Liver (tissue), 9 donors: Measurements from ENCODE around the gene LARGE1. TPM values are rescaled to one million over a fixed set of nuclear protein-coding genes. Genes with fewer than 3 reads are reported as not detected.

Experiments used
- DNase-seq: peaks from one replicate; pipeline ENCODE4 v3.0.0-alpha.2; 2017; ENCODE audit warnings: low spot score
- H3K27ac ChIP-seq, 2 donors: one replicate each; pipeline ENCODE4 v1.7.0; 2013; ENCODE audit warnings: inconsistent platforms in 2 of 2, low read length in 2 of 2, control low read depth in 1 of 2, low read depth in 1 of 2, mild to moderate bottlenecking in 1 of 2
- H3K27me3 ChIP-seq, 4 donors: one replicate each; pipeline versions ENCODE4 v1.6.1 to v1.7.0; 2013; ENCODE audit warnings: low read length in 3 of 4, inconsistent platforms in 1 of 4, mild to moderate bottlenecking in 1 of 4, moderate library complexity in 1 of 4; ENCODE audit not compliant: control insufficient read depth in 4 of 4, insufficient read depth in 4 of 4
- H3K36me3 ChIP-seq, 4 donors: one replicate each; pipeline versions ENCODE4 v1.6.1 to v1.7.0; 2013; ENCODE audit warnings: low read length in 3 of 4, mild to moderate bottlenecking in 3 of 4, low read depth in 1 of 4, moderate library complexity in 1 of 4; ENCODE audit not compliant: control insufficient read depth in 4 of 4, insufficient read depth in 3 of 4
- H3K4me1 ChIP-seq, 4 donors: one replicate each; pipeline versions ENCODE4 v1.6.1 to v1.7.0; 2013; ENCODE audit warnings: low read length in 3 of 4, mild to moderate bottlenecking in 3 of 4, moderate library complexity in 1 of 4; ENCODE audit not compliant: control insufficient read depth in 4 of 4, insufficient read depth in 4 of 4
- H3K4me3 ChIP-seq, 3 donors: one replicate each; pipeline versions ENCODE4 v1.6.1 to v1.7.0; 2013; ENCODE audit warnings: low read length in 3 of 3, control low read depth in 1 of 3, low read depth in 1 of 3, mild to moderate bottlenecking in 1 of 3
- H3K9ac ChIP-seq, 2 donors: one replicate each; pipeline ENCODE4 v1.7.0; 2013; ENCODE audit warnings: low read length in 2 of 2, mild to moderate bottlenecking in 2 of 2, moderate library complexity in 2 of 2, control low read depth in 1 of 2, low read depth in 1 of 2
- H3K9me3 ChIP-seq, 4 donors: one replicate each; pipeline versions ENCODE4 v1.6.1 to v1.7.0; 2013; ENCODE audit warnings: low read length in 3 of 4; ENCODE audit not compliant: control insufficient read depth in 4 of 4
- ATF3 ChIP-seq: IDR thresholded peaks from 2 replicates; pipeline ENCODE4 v1.6.1; 2016; ENCODE audit warnings: antibody characterized with exemption
- FOXA1 ChIP-seq: IDR thresholded peaks from 2 replicates; pipeline ENCODE4 v1.6.1; 2016; ENCODE audit warnings: antibody characterized with exemption
- FOXA2 ChIP-seq: IDR thresholded peaks from 2 replicates; pipeline ENCODE4 v1.6.1; 2016; ENCODE audit warnings: antibody characterized with exemption
- GABPA ChIP-seq, 2 donors: IDR thresholded peaks in 1 of 2; conservative IDR thresholded peaks in 1 of 2; 2 replicates each; pipeline ENCODE4 v1.6.1; 2016; ENCODE audit warnings: antibody characterized with exemption in 2 of 2, mild to moderate bottlenecking in 1 of 2, moderate library complexity in 1 of 2
- HNF4A ChIP-seq, 2 donors: conservative IDR thresholded peaks; 2 replicates each; pipeline ENCODE4 v1.6.1; 2016; ENCODE audit warnings: antibody characterized with exemption in 2 of 2, mild to moderate bottlenecking in 2 of 2
- HNF4G ChIP-seq: IDR thresholded peaks from 2 replicates; pipeline ENCODE4 v1.6.1; 2016; ENCODE audit warnings: antibody characterized with exemption
- JUND ChIP-seq, 2 donors: IDR thresholded peaks; 2 replicates each; pipeline ENCODE4 v1.6.1; 2016; ENCODE audit warnings: antibody characterized with exemption in 2 of 2
- MAX ChIP-seq: IDR thresholded peaks from 2 replicates; pipeline ENCODE4 v1.6.1; 2016; ENCODE audit warnings: antibody characterized with exemption
- RAD21 ChIP-seq, 2 donors: IDR thresholded peaks; 2 replicates each; pipeline ENCODE4 v1.6.1; 2016; ENCODE audit warnings: antibody characterized with exemption in 2 of 2, mild to moderate bottlenecking in 2 of 2
- RXRA ChIP-seq, 2 donors: IDR thresholded peaks; 2 replicates each; pipeline ENCODE4 v1.6.1; 2017 to 2018; ENCODE audit warnings: antibody characterized with exemption in 2 of 2, mild to moderate bottlenecking in 1 of 2
- SP1 ChIP-seq: IDR thresholded peaks from 2 replicates; pipeline ENCODE4 v1.6.1; 2018; ENCODE audit warnings: antibody characterized with exemption, mild to moderate bottlenecking
- TAF1 ChIP-seq: conservative IDR thresholded peaks from 2 replicates; pipeline ENCODE4 v1.6.1; 2016; ENCODE audit warnings: antibody characterized with exemption, mild to moderate bottlenecking
- YY1 ChIP-seq: IDR thresholded peaks from 2 replicates; pipeline ENCODE4 v1.6.1; 2016; ENCODE audit warnings: antibody characterized with exemption, mild to moderate bottlenecking
- ZBTB33 ChIP-seq: IDR thresholded peaks from 2 replicates; pipeline ENCODE4 v1.6.1; 2016; ENCODE audit warnings: antibody characterized with exemption
- WGBS: extraction: QIAGEN DNeasy Blood & Tissue Kit; methylation state at CpG from one replicate; pipeline ENCODE4 v1.1.7; 2013; 5-methylcytosine and 5-hydroxymethylcytosine counted together
- polyA plus RNA-seq, 2 donors: library from polyadenylated mRNA; stranded (reverse) in 1 of 2; unstranded in 1 of 2; fragments of 200-250 nt in 1 of 2; fragments of >200 nt in 1 of 2; fragmentation: Nextera tagmentation in 1 of 2; extraction: Ambion mirVana in 1 of 2; gene quantifications; one replicate each; pipeline versions ENCODE4 v1.2.1 to v1.2.3, GENCODE V29; 2013 to 2015
- total RNA-seq, 2 donors: library from RNA; depleted of rRNA; stranded (reverse); fragments of >200 nt; gene quantifications; one replicate each; pipeline ENCODE4 v1.2.3, GENCODE V29; 2014
- TF ChIP-seq, protein P1 (sequence below): IDR thresholded peaks from 2 replicates; pipeline ENCODE4 v1.6.1; 2016; ENCODE audit warnings: antibody characterized with exemption, mild to moderate bottlenecking
- donor health status: healthy.
- donor health status: healthy.
- donor health status: healthy.
- donor health status: healthy.
- donor health status: healthy.

LARGE1 gene
- total and polyA plus RNA-seq, 4 donors, result 2.3 to 14.1 (median 5.7) TPM

- no peak for DNase-seq
- TF ChIP-seq, protein P1, sequence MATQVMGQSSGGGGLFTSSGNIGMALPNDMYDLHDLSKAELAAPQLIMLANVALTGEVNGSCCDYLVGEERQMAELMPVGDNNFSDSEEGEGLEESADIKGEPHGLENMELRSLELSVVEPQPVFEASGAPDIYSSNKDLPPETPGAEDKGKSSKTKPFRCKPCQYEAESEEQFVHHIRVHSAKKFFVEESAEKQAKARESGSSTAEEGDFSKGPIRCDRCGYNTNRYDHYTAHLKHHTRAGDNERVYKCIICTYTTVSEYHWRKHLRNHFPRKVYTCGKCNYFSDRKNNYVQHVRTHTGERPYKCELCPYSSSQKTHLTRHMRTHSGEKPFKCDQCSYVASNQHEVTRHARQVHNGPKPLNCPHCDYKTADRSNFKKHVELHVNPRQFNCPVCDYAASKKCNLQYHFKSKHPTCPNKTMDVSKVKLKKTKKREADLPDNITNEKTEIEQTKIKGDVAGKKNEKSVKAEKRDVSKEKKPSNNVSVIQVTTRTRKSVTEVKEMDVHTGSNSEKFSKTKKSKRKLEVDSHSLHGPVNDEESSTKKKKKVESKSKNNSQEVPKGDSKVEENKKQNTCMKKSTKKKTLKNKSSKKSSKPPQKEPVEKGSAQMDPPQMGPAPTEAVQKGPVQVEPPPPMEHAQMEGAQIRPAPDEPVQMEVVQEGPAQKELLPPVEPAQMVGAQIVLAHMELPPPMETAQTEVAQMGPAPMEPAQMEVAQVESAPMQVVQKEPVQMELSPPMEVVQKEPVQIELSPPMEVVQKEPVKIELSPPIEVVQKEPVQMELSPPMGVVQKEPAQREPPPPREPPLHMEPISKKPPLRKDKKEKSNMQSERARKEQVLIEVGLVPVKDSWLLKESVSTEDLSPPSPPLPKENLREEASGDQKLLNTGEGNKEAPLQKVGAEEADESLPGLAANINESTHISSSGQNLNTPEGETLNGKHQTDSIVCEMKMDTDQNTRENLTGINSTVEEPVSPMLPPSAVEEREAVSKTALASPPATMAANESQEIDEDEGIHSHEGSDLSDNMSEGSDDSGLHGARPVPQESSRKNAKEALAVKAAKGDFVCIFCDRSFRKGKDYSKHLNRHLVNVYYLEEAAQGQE, result no peak
- no peak for TF ChIP-seq MAX
- no peak for TF ChIP-seq TAF1
- Histone ChIP-seq H3K36me3 (no peaks in the 10 kb centered on the region), H3K4me3 (no peak overlapping the region), H3K27ac (no peak overlapping the region), H3K4me1 (no peaks in the 10 kb centered on the region), H3K9ac (no peak overlapping the region), H3K9me3 (no peaks in the 10 kb centered on the region), H3K27me3 (no peaks in the 10 kb centered on the region)
- WGBS, result 42% methylated on average over 2 of the region's 2 CpGs
Observed at GRCh38 chr22:33248948-33249347, 671.3 kb downstream of the LARGE1 start.

DNA sequence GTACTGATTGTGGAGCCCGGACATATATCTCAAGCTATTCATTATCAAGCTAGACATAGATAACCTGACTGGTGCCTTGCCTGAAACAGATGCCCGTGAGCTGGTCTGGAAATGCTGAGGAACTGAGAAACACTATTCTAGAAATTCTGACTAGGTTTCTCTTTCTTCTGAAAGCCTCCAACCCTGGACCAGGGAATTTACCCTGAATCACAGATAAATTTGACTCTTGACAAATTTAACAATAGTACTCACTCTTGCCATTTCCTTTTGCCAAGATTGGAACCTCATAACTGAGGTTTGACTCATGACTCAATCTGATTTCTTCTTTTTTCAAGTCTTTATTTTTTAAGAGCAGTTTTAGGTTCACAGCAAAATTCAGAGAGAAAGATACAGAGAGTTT lies 672.5 kb downstream of the LARGE1 start:
- no peak overlapping the region for H3K9ac ChIP-seq
- TF ChIP-seq TAF1, result no peak
- TF ChIP-seq RXRA (IDR thresholded peaks at IDR 0.05), result no peak
- TF ChIP-seq RAD21 (IDR thresholded peaks at IDR 0.05), result no peak
- TF ChIP-seq MAX, result no peak
- TF ChIP-seq GABPA (IDR thresholded peaks at IDR 0.05 in 1 of 2, conservative IDR thresholded peaks at IDR 0.05 in 1 of 2), result no peak
- no peak for TF ChIP-seq FOXA2
- no peak for TF ChIP-seq HNF4A (conservative IDR thresholded peaks at IDR 0.05)
- no peak for TF ChIP-seq FOXA1
- no peak for TF ChIP-seq HNF4G
- TF ChIP-seq JUND (IDR thresholded peaks at IDR 0.05), result no peak
- no peak for TF ChIP-seq SP1
- TF ChIP-seq ATF3, result no peak
- TF ChIP-seq YY1, result no peak
- TF ChIP-seq ZBTB33, result no peak
- H3K36me3 ChIP-seq, result no peaks in the 10 kb centered on the region
- no peak for DNase-seq
- H3K4me3 ChIP-seq, result no peak overlapping the region
- H3K4me1 ChIP-seq, result no peaks in the 10 kb centered on the region
- H3K9me3 ChIP-seq, result no peaks in the 10 kb centered on the region
- 81% methylated on average over 2 of the region's 2 CpGs for WGBS
- H3K27ac ChIP-seq, result no peak overlapping the region
- no peaks in the 10 kb centered on the region for H3K27me3 ChIP-seq
